ENCODE data around the gene KCNK18. TPM values are rescaled to one million over a fixed set of nuclear protein-coding genes. Genes with fewer than 3 reads are reported as not detected.

The KCNK18 gene
- total and polyA plus RNA-seq, 2 of the 8 experiments (the other 6 are each of a cell fraction or from before 2014, with no cell fraction given) = not detected

DNA sequence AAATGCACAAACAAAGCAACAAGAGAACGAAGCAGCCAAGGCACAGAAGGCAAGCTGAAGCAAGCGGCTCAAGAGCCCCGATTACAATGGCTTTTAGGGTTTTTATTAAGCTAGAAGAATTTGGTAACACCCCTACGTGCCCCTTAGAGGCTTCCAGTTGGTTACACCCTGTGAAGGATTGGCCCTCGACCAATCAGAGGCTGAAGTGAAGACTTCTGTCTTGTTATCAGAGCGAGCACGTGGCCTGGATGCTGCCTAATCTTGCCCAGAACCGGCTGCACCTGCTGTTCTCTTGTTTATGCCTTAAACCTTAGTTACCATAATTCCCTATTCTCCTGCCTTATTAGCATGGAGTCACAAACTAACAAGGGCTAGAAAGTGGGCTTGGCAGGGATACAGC, 21.4 kb downstream of the KCNK18 start:
- 96% methylated on average over 8 of the region's 8 CpGs; no CpG with 5 or more reads in 1 of the 2 experiments for WGBS, 2 experiments (ENCODE audit: extremely low coverage in 1 of 2, insufficient coverage in 1 of 2, insufficient read length in 1 of 2, insufficient replicate concordance in 2 of 2, low coverage in 1 of 2, low lambda C conversion rate in 2 of 2, missing lambda C conversion rate in 1 of 2)
- Histone ChIP-seq H3K27ac (ENCODE audit: low read depth, low read length) (no peak overlapping the region), H3K4me3 (ENCODE audit: extremely low read depth in 1 of 4, insufficient read depth in 2 of 4, low read depth in 3 of 4, low read length in 4 of 4) (no peak overlapping the region), H4K8ac (ENCODE audit: extremely low read depth, insufficient read depth, low read length) (no peak overlapping the region), H3K4me2 (ENCODE audit: insufficient read depth in 1 of 2, low read depth in 2 of 2, low read length in 2 of 2) (no peak overlapping the region), H3K79me2 (ENCODE audit: control insufficient read depth in 1 of 2, insufficient read depth in 2 of 2, low read length in 2 of 2) (no peaks in the 10 kb centered on the region), H3K23me2 (ENCODE audit: low read depth, low read length) (peaks cover 6% of the 10 kb centered on the region), H2AFZ (ENCODE audit: low read length) (no peak overlapping the region), H3K36me3 (ENCODE audit: control insufficient read depth in 2 of 4, insufficient read depth in 4 of 4, low read length in 3 of 4) (no peaks in the 10 kb centered on the region), H4K5ac (ENCODE audit: insufficient read length, low read depth, low read length) (no peak overlapping the region), H2AK5ac (ENCODE audit: low read depth, low read length) (no peak overlapping the region), H3K14ac (ENCODE audit: insufficient read length) (no peak overlapping the region), H2BK120ac (replicated peaks; ENCODE audit: low read depth, low read length) (no peak overlapping the region), H4K91ac (replicated peaks; ENCODE audit: insufficient read length, low read length) (no peak overlapping the region), H3K79me1 (ENCODE audit: low read depth, low read length) (no peaks in the 10 kb centered on the region), H3K56ac (replicated peaks; ENCODE audit: insufficient read length, low read depth, low read length) (no peak overlapping the region), H4K20me1 (replicated peaks in 1 of 2; ENCODE audit: control insufficient read depth in 1 of 2, insufficient read depth in 2 of 2, low read length in 2 of 2) (peaks cover 0 to 1% of the 10 kb centered on the region in 2 experiments), H3K4me1 (replicated peaks in 1 of 4; ENCODE audit: control insufficient read depth in 3 of 4, insufficient read depth in 4 of 4, low read length in 3 of 4) (peaks cover 0 to 7% (median 7%) of the 10 kb centered on the region in 4 experiments; a peak in 5 of 7 replicates), H3K4ac (replicated peaks; ENCODE audit: insufficient read length, low read depth, low read length) (no peak overlapping the region), H2BK15ac (ENCODE audit: low read length) (no peak overlapping the region), H2BK12ac (ENCODE audit: low read depth, low read length) (no peak overlapping the region), H2BK20ac (ENCODE audit: low read length) (no peak overlapping the region), H3K9me3 (ENCODE audit: insufficient read depth in 2 of 2, low read depth in 1 of 2, low read length in 1 of 2) (no peaks in the 10 kb centered on the region), H3K9ac (replicated peaks in 1 of 4; ENCODE audit: extremely low read depth in 1 of 4, low read depth in 3 of 4, low read length in 3 of 4) (no peak overlapping the region), H2BK5ac (ENCODE audit: low read depth, low read length) (no peak overlapping the region), H3K18ac (ENCODE audit: extremely low read depth, low read length) (no peak overlapping the region), H3K27me3 (replicated peaks in 1 of 4; ENCODE audit: control insufficient read depth in 3 of 4, extremely low read depth in 1 of 4, insufficient read depth in 3 of 4, low read length in 3 of 4) (peaks cover 7 to 29% (median 25%) of the 10 kb centered on the region in 4 experiments), H3K23ac (ENCODE audit: insufficient read length) (no peak overlapping the region)
- no peak for DNase-seq (ENCODE audit: low read depth in 1 of 2, low spot score in 2 of 2)
- FAIRE-seq = peak; percentile 42
- ChIA-PET POLR2A (ENCODE audit: partially characterized antibody) (no interaction called here), CTCF (ENCODE audit: partially characterized antibody) (interaction anchor here (0.7 to 8.7 kb wide), 11 partner anchors 8 to 234 kb away, joined by 3 to 118 read pairs (median 6); no protein-coding TSS in a partner anchor)
- TF ChIP-seq, protein P1, sequence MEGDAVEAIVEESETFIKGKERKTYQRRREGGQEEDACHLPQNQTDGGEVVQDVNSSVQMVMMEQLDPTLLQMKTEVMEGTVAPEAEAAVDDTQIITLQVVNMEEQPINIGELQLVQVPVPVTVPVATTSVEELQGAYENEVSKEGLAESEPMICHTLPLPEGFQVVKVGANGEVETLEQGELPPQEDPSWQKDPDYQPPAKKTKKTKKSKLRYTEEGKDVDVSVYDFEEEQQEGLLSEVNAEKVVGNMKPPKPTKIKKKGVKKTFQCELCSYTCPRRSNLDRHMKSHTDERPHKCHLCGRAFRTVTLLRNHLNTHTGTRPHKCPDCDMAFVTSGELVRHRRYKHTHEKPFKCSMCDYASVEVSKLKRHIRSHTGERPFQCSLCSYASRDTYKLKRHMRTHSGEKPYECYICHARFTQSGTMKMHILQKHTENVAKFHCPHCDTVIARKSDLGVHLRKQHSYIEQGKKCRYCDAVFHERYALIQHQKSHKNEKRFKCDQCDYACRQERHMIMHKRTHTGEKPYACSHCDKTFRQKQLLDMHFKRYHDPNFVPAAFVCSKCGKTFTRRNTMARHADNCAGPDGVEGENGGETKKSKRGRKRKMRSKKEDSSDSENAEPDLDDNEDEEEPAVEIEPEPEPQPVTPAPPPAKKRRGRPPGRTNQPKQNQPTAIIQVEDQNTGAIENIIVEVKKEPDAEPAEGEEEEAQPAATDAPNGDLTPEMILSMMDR (IDR thresholded peaks at IDR 0.05; ENCODE audit: control extremely low read depth in 1 of 3, insufficient read depth in 1 of 3, low read depth in 1 of 3, low read length in 3 of 3) = no peak
- TF ChIP-seq EP300 (IDR thresholded peaks at IDR 0.05; ENCODE audit: borderline replicate concordance in 1 of 2, low read depth in 2 of 2, low read length in 2 of 2) = no peak
- no peak for TF ChIP-seq TAF7 (optimal IDR thresholded peaks at IDR 0.05; ENCODE audit: borderline replicate concordance, low read depth, low read length)
- TF ChIP-seq CHD2 (IDR thresholded peaks at IDR 0.05; ENCODE audit: low read length) = peak; percentile 29; the same call in 1 of the 2 replicates
- TF ChIP-seq BRCA1 (IDR thresholded peaks at IDR 0.05; ENCODE audit: low read depth, low read length) = no peak
- peak; percentile 60; the same call in 1 of the 2 replicates for TF ChIP-seq SP1 (IDR thresholded peaks at IDR 0.05; ENCODE audit: low read depth, low read length)
- TF ChIP-seq SAP30 (IDR thresholded peaks at IDR 0.05; ENCODE audit: insufficient read depth, insufficient replicate concordance, low read length) = no peak

Data from H1 (cell line).